Natural killer cell (primary cell): Measurements from ENCODE around the gene ZFAND3. TPM values are rescaled to one million over a fixed set of nuclear protein-coding genes. Genes with fewer than 3 reads are reported as not detected.

Experiments
- ATAC-seq, 3 donors: fragments of 150-1000 bp in 2 of 3; fragments of 200-7000 bp in 1 of 3; cut with Tn5 transposase; 1 replicate in 1 of 3; 2 replicates in 2 of 3; pipeline ENCODE4 v1.10.0; 2021; ENCODE audit warnings: mild to moderate bottlenecking in 2 of 3, moderate library complexity in 2 of 3
- DNase-seq, 2 donors: peaks; one replicate each; pipeline versions ENCODE4 v3.0.0 to v3.0.0-alpha.2; 2013 to 2021; ENCODE audit warnings: mixed read lengths in 1 of 2
- H3K27ac ChIP-seq: one replicate; pipeline ENCODE4 v1.5.1; 2013; ENCODE audit warnings: mild to moderate bottlenecking, low read length
- H3K27me3 ChIP-seq: one replicate; pipeline ENCODE4 v1.6.1; 2013; ENCODE audit warnings: low read length; ENCODE audit not compliant: control insufficient read depth, insufficient read depth
- H3K36me3 ChIP-seq: one replicate; pipeline ENCODE4 v1.6.1; 2013; ENCODE audit warnings: low read length; ENCODE audit not compliant: control insufficient read depth, insufficient read depth
- H3K4me1 ChIP-seq: one replicate; pipeline ENCODE4 v1.6.1; 2013; ENCODE audit warnings: low read length; ENCODE audit not compliant: control insufficient read depth, insufficient read depth
- H3K4me3 ChIP-seq: one replicate; pipeline ENCODE4 v1.5.1; 2013; ENCODE audit warnings: low read length
- H3K9me3 ChIP-seq: one replicate; pipeline ENCODE4 v1.6.1; 2013; ENCODE audit warnings: low read length; ENCODE audit not compliant: control insufficient read depth, insufficient read depth
- H3K27ac Mint-ChIP-seq, 2 donors: one replicate each; pipeline ENCODE4 v1.8.0; 2022; ENCODE audit warnings: mild to moderate bottlenecking in 2 of 2, mixed read lengths in 2 of 2, moderate library complexity in 1 of 2
- H3K27me3 Mint-ChIP-seq, 2 donors: one replicate each; pipeline ENCODE4 v1.8.0; 2022; ENCODE audit warnings: low read depth in 2 of 2, mixed read lengths in 2 of 2
- H3K36me3 Mint-ChIP-seq: one replicate; pipeline ENCODE4 v1.8.0; 2022; ENCODE audit warnings: mixed read lengths
- H3K4me1 Mint-ChIP-seq, 2 donors: one replicate each; pipeline ENCODE4 v1.8.0; 2022; ENCODE audit warnings: mixed read lengths in 2 of 2
- H3K4me3 Mint-ChIP-seq: one replicate; pipeline ENCODE4 v1.8.0; 2022; ENCODE audit warnings: mild to moderate bottlenecking, moderate library complexity, mixed read lengths
- H3K9me3 Mint-ChIP-seq, 2 donors: one replicate each; pipeline ENCODE4 v1.8.0; 2022; ENCODE audit warnings: mixed read lengths in 2 of 2
- WGBS: methylation state at CpG from one replicate; pipeline ENCODE4 v1.1.7; 2013; ENCODE audit warnings: missing lambda C conversion rate; ENCODE audit not compliant: insufficient coverage; 5-methylcytosine and 5-hydroxymethylcytosine counted together
- intact Hi-C: fragments of 100-400 bp; cut with micrococcal nuclease; formaldehyde crosslinking; loops from one replicate; pipeline ENCODE4 v1.14.2; 2022
- total RNA-seq, 4 donors: library from RNA; stranded (reverse); fragments of 120-200 nt in 1 of 4; gene quantifications; one replicate each; pipeline versions ENCODE4 v1.2.3 to v1.2.4, GENCODE V29; 2013 to 2022
- TF ChIP-seq, protein P1 (sequence below): fragments of 200-600 bp; IDR thresholded peaks from one replicate; pipeline ENCODE4 v1.8.0; 2022; ENCODE audit warnings: antibody characterized with exemption

ZFAND3 gene
- total RNA-seq, 3 donors from 2014 or later (not counting 1 experiment from before 2014, with no cell fraction given): 87.7 to 97.4 (median 90.1) TPM

DNA sequence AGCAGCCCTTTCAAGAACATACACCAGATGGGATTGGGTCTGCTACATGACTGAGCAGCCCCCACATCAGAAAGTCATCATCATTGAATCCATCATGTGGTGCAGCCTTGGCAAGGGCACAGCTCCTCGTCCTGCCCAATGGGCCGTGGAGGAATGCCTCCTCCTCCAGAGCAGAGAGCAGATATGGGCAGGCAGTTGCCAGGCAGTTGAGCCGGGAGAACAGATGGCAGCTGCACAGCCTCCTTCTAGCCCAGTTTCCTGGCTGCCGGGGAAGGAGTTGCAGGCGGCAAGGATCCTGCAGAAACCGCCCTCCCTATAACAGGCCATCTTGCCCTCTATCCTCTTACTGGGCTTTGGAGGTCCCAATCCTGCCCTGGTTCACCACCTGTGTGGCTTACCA, 11.9 kb upstream of the ZFAND3 start:
- WGBS: 87% methylated on average over 6 of the region's 6 CpGs
- no peaks in the 10 kb centered on the region for H3K36me3 Mint-ChIP-seq
- ATAC-seq (no peak), DNase-seq (no peak)
- H3K9me3 Mint-ChIP-seq: no peaks in the 10 kb centered on the region
- H3K4me3 Mint-ChIP-seq: no peak overlapping the region
- TF ChIP-seq, protein P1, sequence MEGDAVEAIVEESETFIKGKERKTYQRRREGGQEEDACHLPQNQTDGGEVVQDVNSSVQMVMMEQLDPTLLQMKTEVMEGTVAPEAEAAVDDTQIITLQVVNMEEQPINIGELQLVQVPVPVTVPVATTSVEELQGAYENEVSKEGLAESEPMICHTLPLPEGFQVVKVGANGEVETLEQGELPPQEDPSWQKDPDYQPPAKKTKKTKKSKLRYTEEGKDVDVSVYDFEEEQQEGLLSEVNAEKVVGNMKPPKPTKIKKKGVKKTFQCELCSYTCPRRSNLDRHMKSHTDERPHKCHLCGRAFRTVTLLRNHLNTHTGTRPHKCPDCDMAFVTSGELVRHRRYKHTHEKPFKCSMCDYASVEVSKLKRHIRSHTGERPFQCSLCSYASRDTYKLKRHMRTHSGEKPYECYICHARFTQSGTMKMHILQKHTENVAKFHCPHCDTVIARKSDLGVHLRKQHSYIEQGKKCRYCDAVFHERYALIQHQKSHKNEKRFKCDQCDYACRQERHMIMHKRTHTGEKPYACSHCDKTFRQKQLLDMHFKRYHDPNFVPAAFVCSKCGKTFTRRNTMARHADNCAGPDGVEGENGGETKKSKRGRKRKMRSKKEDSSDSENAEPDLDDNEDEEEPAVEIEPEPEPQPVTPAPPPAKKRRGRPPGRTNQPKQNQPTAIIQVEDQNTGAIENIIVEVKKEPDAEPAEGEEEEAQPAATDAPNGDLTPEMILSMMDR: no peak
- H3K27ac Mint-ChIP-seq: no peak overlapping the region
- peaks cover 4 to 21% of the 10 kb centered on the region in 2 donors for H3K27me3 Mint-ChIP-seq
- Histone ChIP-seq H3K4me1 (no peaks in the 10 kb centered on the region), H3K27me3 (no peaks in the 10 kb centered on the region), H3K27ac (no peak overlapping the region), H3K9me3 (no peaks in the 10 kb centered on the region), H3K4me3 (no peak overlapping the region), H3K36me3 (no peaks in the 10 kb centered on the region)
- peaks cover 0 to 8% of the 10 kb centered on the region in 2 donors for H3K4me1 Mint-ChIP-seq
- intact Hi-C loops: no loop called here

DNA sequence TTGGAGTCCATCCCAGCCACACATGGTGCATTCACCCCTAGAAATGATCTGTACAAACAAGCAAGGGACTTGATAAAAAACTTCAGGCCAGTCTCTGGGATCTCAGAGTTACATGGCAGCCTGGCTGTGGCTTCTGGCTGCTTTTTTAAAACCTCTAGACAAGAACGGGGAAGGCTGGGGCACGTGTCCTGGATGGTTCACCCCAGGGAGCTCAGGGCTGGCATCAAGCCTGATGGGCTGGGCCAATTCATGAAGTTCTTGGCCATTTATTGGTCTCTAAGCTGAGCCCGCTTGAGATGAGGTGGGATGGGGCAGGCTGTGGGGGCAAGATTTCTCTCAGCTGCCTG, 10.4 kb upstream of the ZFAND3 start:
- ATAC-seq (no peak), DNase-seq (no peak)
- TF ChIP-seq, protein P1: no peak
- Mint-ChIP-seq H3K4me1 (no peaks in the 10 kb centered on the region), H3K36me3 (no peaks in the 10 kb centered on the region), H3K27me3 (peaks cover 4 to 21% of the 10 kb centered on the region in 2 donors), H3K9me3 (no peaks in the 10 kb centered on the region), H3K4me3 (no peak overlapping the region), H3K27ac (no peak overlapping the region)
- Histone ChIP-seq H3K27me3 (no peaks in the 10 kb centered on the region), H3K4me3 (no peak overlapping the region), H3K36me3 (no peaks in the 10 kb centered on the region), H3K4me1 (no peaks in the 10 kb centered on the region), H3K9me3 (no peaks in the 10 kb centered on the region), H3K27ac (no peak overlapping the region)
- intact Hi-C loops: no loop called here
- WGBS: 87% methylated on average over 3 of the region's 3 CpGs

DNA sequence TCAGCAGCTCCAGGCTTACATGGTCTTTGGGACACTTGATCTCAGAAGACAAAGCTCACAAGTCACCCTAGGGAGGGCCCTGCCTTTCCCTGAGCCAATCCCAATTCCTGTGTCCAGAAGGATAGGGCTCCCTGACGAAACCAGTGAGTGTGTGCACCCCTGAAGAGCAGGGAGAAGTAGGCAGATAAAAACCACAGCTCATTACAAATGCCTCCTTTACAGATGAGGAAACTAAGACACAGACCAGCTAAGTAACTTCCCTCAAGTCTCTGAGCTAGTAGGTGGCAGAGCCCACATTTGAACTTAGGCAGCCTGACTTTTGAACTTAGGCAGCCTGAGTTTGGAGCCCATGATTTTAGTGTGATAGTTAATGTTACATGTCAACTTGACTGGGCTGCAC, 6.7 kb upstream of the ZFAND3 start:
- no peak overlapping the region for H3K4me3 Mint-ChIP-seq
- intact Hi-C loops: no loop called here
- Histone ChIP-seq H3K4me3 (no peak overlapping the region), H3K4me1 (peaks cover 2% of the 10 kb centered on the region), H3K27me3 (no peaks in the 10 kb centered on the region), H3K27ac (no peak overlapping the region), H3K36me3 (no peaks in the 10 kb centered on the region), H3K9me3 (no peaks in the 10 kb centered on the region)
- TF ChIP-seq, protein P1: no peak
- peaks cover 4 to 11% of the 10 kb centered on the region in 2 donors for H3K27me3 Mint-ChIP-seq
- WGBS: 75% methylated on average over 1 of the region's 1 CpG
- no peak for DNase-seq
- no peaks in the 10 kb centered on the region for H3K36me3 Mint-ChIP-seq
- ATAC-seq: no peak
- H3K27ac Mint-ChIP-seq: no peak overlapping the region
- peaks cover 6 to 7% of the 10 kb centered on the region in 2 donors for H3K4me1 Mint-ChIP-seq
- H3K9me3 Mint-ChIP-seq: no peaks in the 10 kb centered on the region

DNA sequence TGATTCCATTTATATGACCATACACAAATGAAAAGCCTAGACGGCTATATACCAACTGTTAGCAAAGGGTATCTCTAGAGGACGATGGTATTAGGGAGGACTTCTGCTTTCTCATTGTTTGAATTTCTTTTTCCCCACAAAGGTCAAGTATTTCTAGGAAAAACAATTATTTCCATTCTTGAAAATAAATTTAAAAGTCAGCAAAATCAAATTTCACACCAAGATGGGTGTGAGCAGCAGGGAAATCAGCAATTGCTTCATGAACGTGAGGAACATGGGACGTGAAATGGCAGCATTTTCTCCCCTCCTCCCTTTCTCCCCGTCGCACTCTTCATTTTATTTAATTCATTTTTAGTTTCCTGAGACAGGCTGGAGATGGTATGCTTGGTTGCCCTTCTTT, 5.2 kb upstream of the ZFAND3 start:
- peaks cover 8% of the 10 kb centered on the region for H3K4me1 ChIP-seq
- no peaks in the 10 kb centered on the region for H3K36me3 Mint-ChIP-seq
- no peaks in the 10 kb centered on the region for H3K9me3 ChIP-seq
- H3K9me3 Mint-ChIP-seq: no peaks in the 10 kb centered on the region
- no peaks in the 10 kb centered on the region for H3K27me3 ChIP-seq
- H3K4me3 Mint-ChIP-seq: no peak overlapping the region
- intact Hi-C loops: no loop called here
- peaks cover 15 to 16% of the 10 kb centered on the region in 2 donors for H3K4me1 Mint-ChIP-seq
- TF ChIP-seq, protein P1: no peak
- 98% methylated on average over 4 of the region's 6 CpGs for WGBS
- H3K4me3 ChIP-seq: no peak overlapping the region
- H3K27me3 Mint-ChIP-seq: no peaks in the 10 kb centered on the region
- ATAC-seq: no peak
- DNase-seq: no peak
- no peak overlapping the region for H3K27ac Mint-ChIP-seq
- no peak overlapping the region for H3K27ac ChIP-seq
- H3K36me3 ChIP-seq: no peaks in the 10 kb centered on the region
